KBM-7 (cell line): ENCODE results near the gene SEMA7A.
"Not testable (repeated sequence)": the region's sequence is repeated elsewhere in the genome, so short reads cannot be mapped to it uniquely, and the experiment has no call there.

Experiments
- DNase-seq: peaks from one replicate; pipeline ENCODE4 v3.0.0-alpha.2; 2015
- in situ Hi-C: fragments of 300-500 bp; cut with MboI; formaldehyde crosslinking; loops from 2 replicates; pipeline ENCODE4 v1.14.3; 2020; ENCODE audit warnings: low sequenced_read_pairs, low pct_unique_long_range_greater_than_20kb, mixed read lengths

SEMA7A gene, protein sequence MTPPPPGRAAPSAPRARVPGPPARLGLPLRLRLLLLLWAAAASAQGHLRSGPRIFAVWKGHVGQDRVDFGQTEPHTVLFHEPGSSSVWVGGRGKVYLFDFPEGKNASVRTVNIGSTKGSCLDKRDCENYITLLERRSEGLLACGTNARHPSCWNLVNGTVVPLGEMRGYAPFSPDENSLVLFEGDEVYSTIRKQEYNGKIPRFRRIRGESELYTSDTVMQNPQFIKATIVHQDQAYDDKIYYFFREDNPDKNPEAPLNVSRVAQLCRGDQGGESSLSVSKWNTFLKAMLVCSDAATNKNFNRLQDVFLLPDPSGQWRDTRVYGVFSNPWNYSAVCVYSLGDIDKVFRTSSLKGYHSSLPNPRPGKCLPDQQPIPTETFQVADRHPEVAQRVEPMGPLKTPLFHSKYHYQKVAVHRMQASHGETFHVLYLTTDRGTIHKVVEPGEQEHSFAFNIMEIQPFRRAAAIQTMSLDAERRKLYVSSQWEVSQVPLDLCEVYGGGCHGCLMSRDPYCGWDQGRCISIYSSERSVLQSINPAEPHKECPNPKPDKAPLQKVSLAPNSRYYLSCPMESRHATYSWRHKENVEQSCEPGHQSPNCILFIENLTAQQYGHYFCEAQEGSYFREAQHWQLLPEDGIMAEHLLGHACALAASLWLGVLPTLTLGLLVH

GRCh38 chr15:74433592-74434262 lies at the start of gene SEMA7A:
Gene SEMA7A, minus strand, starts transcription at chr15:74433958. Its CDS starts 40 bp downstream, at chr15:74433918.
- peak; percentile 90 for DNase-seq
- in situ Hi-C loops: loop anchor here (10.0 kb wide), 1 partner anchor 49 kb away; no protein-coding TSS in a partner anchor

GRCh38 chr15:74482661-74483060 lies 48.9 kb upstream of the SEMA7A start:
- DNase-seq: peak; percentile 49

GRCh38 chr15:74480364-74480763 lies 46.6 kb upstream of the SEMA7A start:
- DNase-seq, in situ Hi-C loops: not testable (repeated sequence)

More at GRCh38 chr15:74482661-74483060, 48.9 kb upstream of the SEMA7A start:
- in situ Hi-C loops: no loop called here

- DNase-seq, in situ Hi-C loops: not testable (repeated sequence)
These were observed 37.9 kb upstream of the SEMA7A start for GRCh38 chr15:74471621-74472020.

GRCh38 chr15:74470631-74471395 lies 37.1 kb upstream of the SEMA7A start:
- DNase-seq: no peak
- in situ Hi-C loops: no loop called here

- in situ Hi-C loops: no loop called here
- no peak for DNase-seq
These were observed 34.7 kb upstream of the SEMA7A start for GRCh38 chr15:74468341-74469032.

DNA sequence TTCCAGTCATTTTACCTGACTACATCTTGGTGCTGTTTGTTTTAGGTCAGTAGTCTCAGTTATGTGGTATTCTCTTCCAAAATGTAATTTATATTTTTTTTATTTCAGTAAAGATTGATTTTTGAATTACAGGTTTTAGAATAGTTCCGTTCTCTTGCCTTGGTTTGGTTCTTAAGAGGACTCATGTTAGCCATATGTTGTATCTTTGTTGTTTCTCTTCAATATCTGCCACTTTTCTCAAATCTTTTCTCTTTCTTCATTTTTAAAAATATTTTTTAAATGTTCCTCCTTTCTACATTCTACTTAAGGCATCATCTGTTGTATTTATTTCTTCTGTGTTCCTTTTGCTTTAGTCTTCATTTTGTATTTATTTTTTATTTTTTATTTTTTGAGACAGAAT lies 32.8 kb upstream of the SEMA7A start:
- no peak for DNase-seq
- in situ Hi-C loops: no loop called here

GRCh38 chr15:74464897-74465296 lies 31.1 kb upstream of the SEMA7A start:
- in situ Hi-C loops: no loop called here
- no peak for DNase-seq

DNA sequence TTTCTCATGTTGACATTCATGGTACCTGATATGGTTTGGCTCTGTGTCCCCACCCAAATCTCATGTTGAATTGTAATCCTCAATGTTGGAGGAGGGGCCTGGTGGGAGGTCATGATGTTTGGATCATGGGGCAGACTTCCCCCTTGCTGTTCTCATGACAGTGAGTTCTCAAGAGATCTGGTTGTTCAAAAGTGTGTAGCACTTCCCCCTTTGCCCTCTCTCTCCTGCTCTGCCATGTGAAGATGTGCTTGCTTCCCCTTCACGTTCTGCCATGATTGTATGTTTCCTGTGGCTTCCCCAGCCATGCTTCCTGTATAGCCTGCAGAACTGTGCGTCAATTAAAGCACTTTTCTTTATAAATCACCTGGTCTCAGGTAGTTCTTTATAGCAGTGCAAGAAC lies 30.5 kb upstream of the SEMA7A start:
- DNase-seq: peak; percentile 89
- in situ Hi-C loops: no loop called here

DNA sequence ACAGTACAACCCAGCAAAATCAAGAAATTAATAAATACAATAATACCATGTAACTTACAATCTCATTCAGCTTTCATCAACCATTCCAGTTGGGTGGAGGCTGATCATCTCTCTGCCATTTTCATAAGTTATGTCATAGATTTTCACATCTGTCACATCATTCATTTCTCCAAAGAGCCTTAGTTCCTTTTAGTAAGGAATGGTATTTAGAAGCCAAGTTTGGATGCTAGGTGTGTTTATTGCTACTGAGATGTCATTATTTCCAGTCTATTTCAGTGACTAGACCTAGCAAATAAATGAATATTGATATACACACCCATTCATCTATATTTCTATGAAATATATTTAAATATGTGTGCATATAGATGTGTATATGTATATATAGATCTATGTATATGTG lies 29.9 kb upstream of the SEMA7A start:
- in situ Hi-C loops: no loop called here
- no peak for DNase-seq

GRCh38 chr15:74461847-74462511 lies 28.2 kb upstream of the SEMA7A start:
- in situ Hi-C loops: no loop called here
- DNase-seq: no peak

- in situ Hi-C loops: no loop called here
- peak; percentile 100 for DNase-seq
These were observed 27.4 kb upstream of the SEMA7A start, which contains the start of gene UBL7 for GRCh38 chr15:74460871-74461846. Gene UBL7, minus strand, starts transcription at chr15:74461160. Its CDS starts 2,293 bp downstream, at chr15:74458867.

- in situ Hi-C loops: no loop called here
- DNase-seq: no peak
These were observed 26.5 kb upstream of the SEMA7A start for GRCh38 chr15:74460298-74460697.

DNA sequence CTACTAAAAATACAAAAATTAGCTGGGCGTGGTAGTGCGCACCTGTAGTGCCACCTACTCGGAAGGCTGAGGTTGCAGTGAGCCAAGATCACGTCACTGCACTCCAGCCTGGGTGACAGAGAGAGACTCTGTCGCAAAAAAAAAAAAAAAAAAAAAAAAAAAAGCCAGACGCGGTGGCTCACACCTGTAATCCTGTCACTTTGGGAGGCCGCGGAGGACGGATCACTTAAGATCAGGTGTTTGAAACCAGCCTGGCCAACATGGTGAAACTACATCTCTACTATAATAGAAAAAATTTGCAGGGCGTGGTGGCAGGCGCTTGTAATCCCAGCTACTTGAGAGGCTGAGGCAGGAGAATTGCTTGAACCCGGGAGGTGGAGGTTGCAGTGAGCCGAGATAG lies 26.0 kb upstream of the SEMA7A start:
- in situ Hi-C loops, DNase-seq: not testable (repeated sequence)

- in situ Hi-C loops: no loop called here
- no peak for DNase-seq
These were observed 24.7 kb upstream of the SEMA7A start for GRCh38 chr15:74458473-74458872.

- DNase-seq, in situ Hi-C loops: not testable (repeated sequence)
These were observed 23.3 kb upstream of the SEMA7A start for GRCh38 chr15:74457036-74457435.
